Neural progenitor cell (in vitro differentiated cells): ENCODE results near the gene KAT2B. TPM values are rescaled to one million over a fixed set of nuclear protein-coding genes. Genes with fewer than 3 reads are reported as not detected.

Source experiments
- DNase-seq: peaks from one replicate; pipeline ENCODE4 v3.0.0-alpha.2; 2016; ENCODE audit warnings: low spot score
- H2AFZ ChIP-seq: fragments of 200-600 bp; sonication (generic); replicated peaks from 2 replicates; pipeline ENCODE4 v1.6.1; 2016; ENCODE audit warnings: antibody characterized with exemption
- H3F3A ChIP-seq: fragments of 200-600 bp; sonication (generic); 2 replicates; pipeline ENCODE4 v1.6.1; 2016; ENCODE audit warnings: antibody characterized with exemption, low read depth
- H3K27ac ChIP-seq: fragments of 200-600 bp; sonication (generic); 2 replicates; pipeline ENCODE4 v1.5.1; 2016; ENCODE audit warnings: mild to moderate bottlenecking
- H3K27me3 ChIP-seq: fragments of 200-600 bp; sonication (generic); 2 replicates; pipeline ENCODE4 v1.6.1; 2016; ENCODE audit warnings: mild to moderate bottlenecking, moderate library complexity
- H3K36me3 ChIP-seq: fragments of 200-600 bp; sonication (generic); 2 replicates; pipeline ENCODE4 v1.5.1; 2016
- H3K4me1 ChIP-seq: fragments of 200-600 bp; sonication (generic); 2 replicates; pipeline ENCODE4 v1.6.1; 2016; ENCODE audit warnings: mixed run types
- H3K4me2 ChIP-seq: fragments of 200-600 bp; sonication (generic); 2 replicates; pipeline ENCODE4 v1.6.1; 2016
- H3K4me3 ChIP-seq: fragments of 200-600 bp; sonication (generic); 2 replicates; pipeline ENCODE4 v1.5.1; 2016
- H3K79me2 ChIP-seq: fragments of 200-600 bp; sonication (generic); 2 replicates; pipeline ENCODE4 v1.6.1; 2016; ENCODE audit warnings: low read depth
- H3K9ac ChIP-seq: fragments of 200-600 bp; sonication (generic); 2 replicates; pipeline ENCODE4 v1.6.1; 2016
- H3K9me3 ChIP-seq: fragments of 200-600 bp; sonication (generic); 2 replicates; pipeline ENCODE4 v1.5.1; 2016; ENCODE audit warnings: low read depth
- H4K20me1 ChIP-seq: fragments of 200-600 bp; sonication (generic); 2 replicates; pipeline ENCODE4 v1.6.1; 2016; ENCODE audit warnings: low read depth
- H3K27ac Mint-ChIP-seq: 3 replicates; pipeline ENCODE4 v1.8.0; 2021; ENCODE audit warnings: mixed read lengths
- H3K27me3 Mint-ChIP-seq: 2 replicates; pipeline ENCODE4 v1.8.0; 2022; ENCODE audit warnings: low read depth, mild to moderate bottlenecking, inconsistent platforms, moderate library complexity, mixed read lengths; ENCODE audit not compliant: insufficient read depth
- H3K36me3 Mint-ChIP-seq: 3 replicates; pipeline ENCODE4 v1.8.0; 2021; ENCODE audit warnings: mixed read lengths
- H3K4me1 Mint-ChIP-seq: 3 replicates; pipeline ENCODE4 v1.8.0; 2021; ENCODE audit warnings: mixed read lengths
- H3K4me3 Mint-ChIP-seq: 3 replicates; pipeline ENCODE4 v1.8.0; 2021; ENCODE audit warnings: mild to moderate bottlenecking, moderate library complexity, mixed read lengths
- H3K9me3 Mint-ChIP-seq: 3 replicates; pipeline ENCODE4 v1.8.0; 2020; ENCODE audit warnings: mixed read lengths
- CTCF ChIP-seq: fragments of 200-600 bp; sonication (generic); IDR thresholded peaks from 2 replicates; pipeline ENCODE4 v1.5.1; 2017; ENCODE audit warnings: antibody characterized with exemption, mild to moderate bottlenecking
- EZH2 ChIP-seq: fragments of 200-600 bp; sonication (generic); IDR thresholded peaks from 2 replicates; pipeline ENCODE4 v1.6.1; 2017; ENCODE audit warnings: antibody characterized with exemption, mild to moderate bottlenecking, moderate library complexity
- EZH2phosphoT487 ChIP-seq: fragments of 200-600 bp; sonication (generic); IDR thresholded peaks from 2 replicates; pipeline ENCODE4 v1.6.1; 2017; ENCODE audit warnings: antibody characterized with exemption
- total RNA-seq: library from RNA; depleted of rRNA; stranded (reverse); fragments of >200 nt; gene quantifications from 2 replicates; pipeline ENCODE4 v1.2.3, GENCODE V29; 2015; ENCODE audit warnings: low replicate concordance

Gene KAT2B
- total RNA-seq, 1 donor from 2014 or later: 21.6 TPM

DNA sequence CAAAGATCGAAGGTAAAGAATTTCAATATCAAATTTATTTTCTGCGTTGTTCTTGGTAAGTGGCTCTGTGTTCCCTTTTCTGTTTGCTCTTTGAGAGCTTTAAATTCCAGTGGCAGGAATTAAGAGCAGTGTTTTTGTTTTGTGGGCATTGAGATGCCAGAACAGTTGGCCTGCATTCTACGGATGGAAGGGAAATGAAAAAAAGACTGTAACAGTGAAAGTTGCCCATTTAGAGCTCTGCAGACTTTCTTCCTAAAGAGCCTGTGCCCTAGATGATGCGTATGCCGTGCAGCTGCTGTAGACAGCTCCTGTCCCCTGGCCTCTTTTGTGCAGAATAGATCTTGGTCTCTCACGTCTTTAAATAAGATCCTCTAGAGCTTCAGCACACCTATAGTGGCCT is 58.8 kb downstream of the KAT2B start:
- no peaks in the 10 kb centered on the region for H3K27me3 ChIP-seq
- H3K4me3 ChIP-seq: no peak overlapping the region
- H4K20me1 ChIP-seq: no peaks in the 10 kb centered on the region
- H3K27ac ChIP-seq: peak overlapping the region; percentile 50
- no peak overlapping the region for H2AFZ ChIP-seq
- Mint-ChIP-seq H3K9me3 (no peaks in the 10 kb centered on the region), H3K4me1 (peaks cover 7% of the 10 kb centered on the region), H3K4me3 (no peak overlapping the region), H3K27me3 (no peaks in the 10 kb centered on the region), H3K27ac (no peak overlapping the region), H3K36me3 (no peaks in the 10 kb centered on the region)
- H3K9ac ChIP-seq: no peak overlapping the region
- no peaks in the 10 kb centered on the region for H3K9me3 ChIP-seq
- peaks cover 13% of the 10 kb centered on the region for H3F3A ChIP-seq
- peaks cover 26% of the 10 kb centered on the region for H3K4me1 ChIP-seq
- peak overlapping the region; percentile 54 for H3K4me2 ChIP-seq
- TF ChIP-seq CTCF: no peak
- TF ChIP-seq EZH2: no peak
- TF ChIP-seq EZH2phosphoT487: no peak
- H3K79me2 ChIP-seq: no peaks in the 10 kb centered on the region
- H3K36me3 ChIP-seq: no peaks in the 10 kb centered on the region
- peak; percentile 18 for DNase-seq

DNA sequence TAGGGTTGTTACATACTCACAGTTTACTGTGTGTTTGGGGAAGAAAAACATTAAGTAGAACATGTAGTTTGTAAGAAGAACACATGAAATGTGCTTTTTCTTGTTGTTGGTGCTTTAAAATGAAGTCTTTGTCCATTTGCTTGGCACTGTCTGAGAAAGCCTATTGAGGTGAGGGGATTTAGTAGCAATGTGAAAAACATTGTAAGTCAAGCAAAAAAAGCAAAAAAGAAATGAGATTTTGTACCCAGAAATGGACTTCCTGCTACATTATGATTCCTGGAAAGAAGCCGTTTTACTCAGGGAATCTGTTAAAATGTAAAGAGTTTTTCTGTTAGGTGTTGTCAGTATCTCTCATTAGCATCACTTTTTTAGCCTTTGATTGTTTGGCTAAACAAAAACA is 59.9 kb downstream of the KAT2B start:
- no peaks in the 10 kb centered on the region for H4K20me1 ChIP-seq
- H3K4me3 ChIP-seq: no peak overlapping the region
- Mint-ChIP-seq H3K4me1 (peaks cover 7% of the 10 kb centered on the region), H3K36me3 (no peaks in the 10 kb centered on the region), H3K27ac (no peak overlapping the region), H3K9me3 (no peaks in the 10 kb centered on the region), H3K27me3 (no peaks in the 10 kb centered on the region), H3K4me3 (no peak overlapping the region)
- H3K27me3 ChIP-seq: no peaks in the 10 kb centered on the region
- DNase-seq: no peak
- peak overlapping the region; percentile 54 for H3K4me2 ChIP-seq
- no peaks in the 10 kb centered on the region for H3K79me2 ChIP-seq
- H3K9me3 ChIP-seq: no peaks in the 10 kb centered on the region
- no peak overlapping the region for H2AFZ ChIP-seq
- no peaks in the 10 kb centered on the region for H3K36me3 ChIP-seq
- peaks cover 26% of the 10 kb centered on the region for H3K4me1 ChIP-seq
- TF ChIP-seq EZH2phosphoT487: no peak
- no peak for TF ChIP-seq EZH2
- TF ChIP-seq CTCF: no peak
- H3K9ac ChIP-seq: no peak overlapping the region
- H3F3A ChIP-seq: peaks cover 14% of the 10 kb centered on the region
- peak overlapping the region; percentile 19 for H3K27ac ChIP-seq

DNA sequence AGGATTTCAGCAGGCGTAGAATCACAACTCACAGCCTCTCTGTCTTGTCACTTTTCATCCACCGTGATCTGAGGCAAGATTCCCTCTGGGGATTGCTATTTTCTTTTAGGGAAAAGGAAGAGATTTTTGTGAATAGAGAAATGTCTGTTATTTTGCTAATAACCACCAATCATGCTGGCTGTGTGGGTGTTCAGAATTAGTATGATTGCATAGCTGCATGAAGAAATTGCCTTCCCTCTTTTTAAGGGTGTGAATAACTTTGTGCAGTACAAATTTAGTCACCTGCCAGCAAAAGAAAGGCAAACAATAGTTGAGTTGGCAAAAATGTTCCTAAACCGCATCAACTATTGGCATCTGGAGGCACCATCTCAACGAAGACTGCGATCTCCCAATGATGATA is 60.8 kb downstream of the KAT2B start:
- TF ChIP-seq EZH2phosphoT487 (no peak), EZH2 (no peak), CTCF (no peak)
- no peak for DNase-seq
- Histone ChIP-seq H3K4me2 (no peak overlapping the region), H3K4me3 (no peak overlapping the region), H4K20me1 (no peaks in the 10 kb centered on the region), H3K9ac (no peak overlapping the region), H3K4me1 (peaks cover 26% of the 10 kb centered on the region), H3K36me3 (no peaks in the 10 kb centered on the region), H3K27me3 (no peaks in the 10 kb centered on the region), H3K79me2 (no peaks in the 10 kb centered on the region), H3F3A (peaks cover 16% of the 10 kb centered on the region), H3K27ac (no peak overlapping the region), H2AFZ (no peak overlapping the region), H3K9me3 (no peaks in the 10 kb centered on the region)
- H3K4me1 Mint-ChIP-seq: peaks cover 7% of the 10 kb centered on the region
- no peaks in the 10 kb centered on the region for H3K27me3 Mint-ChIP-seq
- H3K9me3 Mint-ChIP-seq: no peaks in the 10 kb centered on the region
- no peaks in the 10 kb centered on the region for H3K36me3 Mint-ChIP-seq
- peak overlapping the region; percentile 6 for H3K27ac Mint-ChIP-seq
- H3K4me3 Mint-ChIP-seq: no peak overlapping the region
